Chondrocyte (in vitro differentiated cells): ENCODE results near the gene SNW1. TPM values are rescaled to one million over a fixed set of nuclear protein-coding genes. Genes with fewer than 3 reads are reported as not detected.

Experiments
- DNase-seq: peaks from one replicate; pipeline ENCODE4 v3.0.0; 2021; ENCODE audit warnings: mixed read lengths, low spot score
- H3K27ac Mint-ChIP-seq: one replicate; pipeline ENCODE4 v1.8.0; 2021; ENCODE audit warnings: mild to moderate bottlenecking, moderate library complexity, mixed read lengths; ENCODE audit not compliant: unreplicated experiment
- H3K27me3 Mint-ChIP-seq: 2 replicates; pipeline ENCODE4 v1.8.0; 2021; ENCODE audit warnings: low read depth, mixed read lengths
- H3K36me3 Mint-ChIP-seq: 2 replicates; pipeline ENCODE4 v1.8.0; 2021; ENCODE audit warnings: low read depth, mixed read lengths
- H3K4me1 Mint-ChIP-seq: 2 replicates; pipeline ENCODE4 v1.8.0; 2021; ENCODE audit warnings: low read depth, mild to moderate bottlenecking, mixed read lengths
- H3K4me3 Mint-ChIP-seq: one replicate; pipeline ENCODE4 v1.8.0; 2021; ENCODE audit warnings: mild to moderate bottlenecking, moderate library complexity, mixed read lengths; ENCODE audit not compliant: unreplicated experiment
- H3K9me3 Mint-ChIP-seq: 2 replicates; pipeline ENCODE4 v1.8.0; 2021; ENCODE audit warnings: low read depth, mixed read lengths
- CTCF ChIP-seq: fragments of 200-600 bp; sonication (generic); IDR thresholded peaks from 2 replicates; pipeline ENCODE4 v1.5.0; 2021; ENCODE audit warnings: antibody characterized with exemption, mild to moderate bottlenecking, moderate library complexity
- total RNA-seq: library from RNA; stranded (reverse); gene quantifications from 3 replicates; pipeline ENCODE4 v1.2.1, GENCODE V29; 2021

SNW1 gene
- total RNA-seq, 1 donor from 2014 or later, result 61.7 TPM

GRCh38 chr14:77682158-77682553 lies 78.8 kb downstream of the SNW1 start:
- peak overlapping the region; percentile 78 for H3K27ac Mint-ChIP-seq
- no peaks in the 10 kb centered on the region for H3K9me3 Mint-ChIP-seq
- no peak overlapping the region for H3K4me3 Mint-ChIP-seq
- DNase-seq, result no peak
- H3K27me3 Mint-ChIP-seq, result no peaks in the 10 kb centered on the region
- no peak for TF ChIP-seq CTCF
- peaks cover 21% of the 10 kb centered on the region for H3K4me1 Mint-ChIP-seq
- peaks cover 11% of the 10 kb centered on the region for H3K36me3 Mint-ChIP-seq

GRCh38 chr14:77681196-77682157 lies 79.5 kb downstream of the SNW1 start:
- H3K36me3 Mint-ChIP-seq, result peaks cover 7% of the 10 kb centered on the region
- peak overlapping the region; percentile 37 for H3K27ac Mint-ChIP-seq
- no peaks in the 10 kb centered on the region for H3K27me3 Mint-ChIP-seq
- DNase-seq, result no peak
- no peak overlapping the region for H3K4me3 Mint-ChIP-seq
- TF ChIP-seq CTCF, result no peak
- H3K4me1 Mint-ChIP-seq, result peaks cover 21% of the 10 kb centered on the region
- H3K9me3 Mint-ChIP-seq, result no peaks in the 10 kb centered on the region

GRCh38 chr14:77674931-77675330 lies 86.0 kb downstream of the SNW1 start:
- DNase-seq, result no peak
- Mint-ChIP-seq H3K27ac (no peak overlapping the region), H3K4me3 (no peak overlapping the region), H3K9me3 (no peaks in the 10 kb centered on the region), H3K36me3 (peaks cover 23% of the 10 kb centered on the region), H3K27me3 (no peaks in the 10 kb centered on the region), H3K4me1 (no peaks in the 10 kb centered on the region)
- no peak for TF ChIP-seq CTCF

- H3K27me3 Mint-ChIP-seq, result no peaks in the 10 kb centered on the region
- H3K9me3 Mint-ChIP-seq, result no peaks in the 10 kb centered on the region
- H3K4me3 Mint-ChIP-seq, result no peak overlapping the region
- TF ChIP-seq CTCF, result no peak
- no peak overlapping the region for H3K27ac Mint-ChIP-seq
- H3K4me1 Mint-ChIP-seq, result no peaks in the 10 kb centered on the region
- peaks cover 20% of the 10 kb centered on the region for H3K36me3 Mint-ChIP-seq
- no peak for DNase-seq
These were observed 87.8 kb downstream of the SNW1 start for GRCh38 chr14:77673193-77673592.

Other genes with a start within 250 kb of the SNW1 start
- 25.3 to 30.1 TPM (median 29.1 TPM) in 3 replicates for gene SPTLC2, start 144.5 kb downstream of the SNW1 start, total RNA-seq
- gene ALKBH1, start 53.1 kb downstream of the SNW1 start, total RNA-seq, result 7.6 to 12.7 TPM (median 8.3 TPM) in 3 replicates
- gene SLIRP, start 53.1 kb downstream of the SNW1 start, total RNA-seq, result 64.6 to 101 TPM (median 79.5 TPM) in 3 replicates
- gene ADCK1, start 39.0 kb upstream of the SNW1 start, total RNA-seq, result 7.3 to 7.7 TPM (median 7.5 TPM) in 3 replicates